HCT116 (cell line): ENCODE data around the gene ZNF677. TPM values are rescaled to one million over a fixed set of nuclear protein-coding genes. Genes with fewer than 3 reads are reported as not detected.

ENCODE experiments used
- ATAC-seq: fragments of 200-7000 bp; cut with Tn5 transposase; 2 replicates; pipeline ENCODE4 v1.9.1; 2020; ENCODE audit warnings: mild to moderate bottlenecking, moderate library complexity
- BruUV-seq: library from RNA; stranded (reverse); fragments of 400-500 nt; replicated peaks from 2 replicates; lab custom pipeline; 2021; lab: Mats Ljungman, UMichigan
- CTCF ChIA-PET: fragments of 300-600 bp; sonication (Branson Sonifier 250); formaldehyde crosslinking; loops from one replicate; lab custom pipeline; 2021; ENCODE audit warnings: antibody characterized with exemption; lab: Charles Lee
- POLR2A ChIA-PET: fragments of 300-600, 350-600 bp; sonication (Branson Sonifier 250); formaldehyde crosslinking; loops from one replicate; lab custom pipeline; 2021; ENCODE audit warnings: antibody characterized with exemption; lab: Charles Lee
- RAD21 ChIA-PET, 2 experiments: fragments of 300-600 bp; sonication (Branson Sonifier 250); formaldehyde crosslinking; loops; one replicate each; lab custom pipeline; 2023; ENCODE audit warnings: low total read pairs in 2 of 2; ENCODE audit not compliant: uncharacterized antibody in 2 of 2, unreplicated experiment in 2 of 2, low non-redundant PET in 1 of 2; lab: Charles Lee
- DNase-seq: peaks from one replicate; pipeline ENCODE4 v3.0.0-alpha.2; 2010; ENCODE audit warnings: low read depth, low spot score
- H2AFZ ChIP-seq: fragments of 200-600 bp; shearing (Covaris generic), sonication (generic); 2 replicates; pipeline ENCODE4 v1.6.1; 2017; ENCODE audit warnings: low read depth, mixed run types, mixed read lengths, antibody characterized with exemption, low read length; ENCODE audit not compliant: poor library complexity, severe bottlenecking
- H3K27ac ChIP-seq: 2 replicates; pipeline ENCODE4 v1.5.1; 2012; ENCODE audit warnings: low read depth, low read length
- H3K27me3 ChIP-seq: fragments of 200-600 bp; sonication (generic); 2 replicates; pipeline ENCODE4 v1.6.1; 2016; ENCODE audit warnings: mixed run types, low read length, mixed read lengths; ENCODE audit not compliant: insufficient read depth
- H3K36me3 ChIP-seq, 2 experiments: fragments of 200-500 bp in 1 of 2; fragments of 200-600 bp in 1 of 2; sonication (Bioruptor generic) in 1 of 2; sonication (generic) in 1 of 2; 2 replicates each; pipeline versions ENCODE4 v1.5.1 to v1.6.1; 2014 to 2016; ENCODE audit warnings: low read length in 2 of 2, inconsistent platforms in 1 of 2, mixed read lengths in 1 of 2, mixed run types in 1 of 2; ENCODE audit not compliant: insufficient read depth in 2 of 2, control insufficient read depth in 1 of 2
- H3K4me1 ChIP-seq, 2 experiments: fragments of 200-600 bp in 1 of 2; sonication (generic) in 1 of 2; 2 replicates each; pipeline versions ENCODE4 v1.5.1 to v1.6.1; 2012 to 2017; ENCODE audit warnings: low read length in 2 of 2, inconsistent platforms in 1 of 2, mild to moderate bottlenecking in 1 of 2, mixed read lengths in 1 of 2, mixed run types in 1 of 2, moderate library complexity in 1 of 2; ENCODE audit not compliant: insufficient read depth in 2 of 2, control insufficient read depth in 1 of 2
- H3K4me2 ChIP-seq: fragments of 200-600 bp; sonication (generic); 2 replicates; pipeline ENCODE4 v1.6.1; 2017; ENCODE audit warnings: mixed run types, low read length, mixed read lengths
- H3K4me3 ChIP-seq, 2 experiments: fragments of 200-600 bp in 1 of 2; sonication (generic) in 1 of 2; replicated peaks in 1 of 2; 2 replicates each; pipeline ENCODE4 v1.5.1; 2011 to 2016; ENCODE audit warnings: low read length in 2 of 2, control low read depth in 1 of 2, low read depth in 1 of 2, mild to moderate bottlenecking in 1 of 2, mixed read lengths in 1 of 2, mixed run types in 1 of 2
- H3K79me2 ChIP-seq: fragments of 200-600 bp; sonication (generic); 2 replicates; pipeline ENCODE4 v1.6.1; 2017; ENCODE audit warnings: mild to moderate bottlenecking, mixed run types, low read length, moderate library complexity, mixed read lengths; ENCODE audit not compliant: insufficient read depth
- H3K9ac ChIP-seq: fragments of 200-600 bp; sonication (generic); 2 replicates; pipeline ENCODE4 v1.6.1; 2016; ENCODE audit warnings: low read length, mixed read lengths
- H3K9me2 ChIP-seq: fragments of 200-600 bp; sonication (generic), shearing (Covaris generic); 2 replicates; pipeline ENCODE4 v1.6.1; 2017; ENCODE audit warnings: mixed run types, mild to moderate bottlenecking, moderate library complexity; ENCODE audit not compliant: insufficient read depth
- H3K9me3 ChIP-seq, 2 experiments: fragments of 200-500 bp in 1 of 2; fragments of 200-600 bp in 1 of 2; sonication (Bioruptor generic) in 1 of 2; sonication (generic) in 1 of 2; 2 replicates each; pipeline ENCODE4 v1.6.1; 2014 to 2017; ENCODE audit warnings: low read length in 2 of 2, mixed read lengths in 2 of 2, inconsistent platforms in 1 of 2, low read depth in 1 of 2, mild to moderate bottlenecking in 1 of 2, mixed run types in 1 of 2, moderate library complexity in 1 of 2; ENCODE audit not compliant: control insufficient read depth in 1 of 2, insufficient read depth in 1 of 2
- H4K20me1 ChIP-seq: fragments of 200-600 bp; sonication (generic), shearing (Covaris generic); 2 replicates; pipeline ENCODE4 v1.6.1; 2017; ENCODE audit warnings: mixed run types, mild to moderate bottlenecking, moderate library complexity; ENCODE audit not compliant: insufficient read depth
- CBX3 ChIP-seq: IDR thresholded peaks from 2 replicates; pipeline ENCODE4 v1.6.1; 2012; ENCODE audit warnings: low read depth
- CTCF ChIP-seq, 3 experiments: fragments of 200-600 bp in 1 of 3; sonication (generic) in 1 of 3; IDR thresholded peaks in 2 of 3; conservative IDR thresholded peaks in 1 of 3; 2 replicates each; pipeline ENCODE4 v1.5.1; 2012 to 2017; ENCODE audit warnings: low read depth in 2 of 3, low read length in 2 of 3, antibody characterized with exemption in 1 of 3, borderline replicate concordance in 1 of 3, control low read depth in 1 of 3, mild to moderate bottlenecking in 1 of 3, mixed read lengths in 1 of 3, mixed run types in 1 of 3, moderate library complexity in 1 of 3; ENCODE audit not compliant: insufficient read depth in 1 of 3
- FOSL1 ChIP-seq: IDR thresholded peaks from 2 replicates; pipeline ENCODE4 v1.6.1; 2012; ENCODE audit warnings: low read depth
- JUND ChIP-seq: IDR thresholded peaks from 2 replicates; pipeline ENCODE4 v1.6.1; 2012
- POLR2AphosphoS5 ChIP-seq: IDR thresholded peaks from 2 replicates; pipeline ENCODE4 v1.6.1; 2011; ENCODE audit warnings: mild to moderate bottlenecking, low read depth, low read length, moderate library complexity
- REST ChIP-seq: IDR thresholded peaks from 2 replicates; pipeline ENCODE4 v1.6.1; 2012; ENCODE audit warnings: low read depth
- SIN3A ChIP-seq: IDR thresholded peaks from 2 replicates; pipeline ENCODE4 v1.6.1; 2012; ENCODE audit warnings: low read depth
- YY1 ChIP-seq: IDR thresholded peaks from 2 replicates; pipeline ENCODE4 v1.6.1; 2011; ENCODE audit warnings: low read length, low read depth, moderate library complexity, mild to moderate bottlenecking; ENCODE audit not compliant: insufficient replicate concordance; ENCODE audit errors: extremely low read depth
- ZFX ChIP-seq: fragments of 450-650 bp; IDR thresholded peaks from 2 replicates; pipeline ENCODE4 v1.6.1; 2017
- intact Hi-C: fragments of 100-400 bp; cut with micrococcal nuclease; formaldehyde crosslinking; loops from 2 replicates; pipeline ENCODE4 v1.10.0; 2022
- total RNA-seq: library from RNA; stranded (reverse); gene quantifications from one replicate; pipeline ENCODE4 v1.2.1, GENCODE V29; 2021; ENCODE audit not compliant: unreplicated experiment

Gene ZNF677
- total RNA-seq, 1 experiment from 2014 or later, result 0.34 TPM

- CTCF ChIA-PET, result no interaction called here
- no TSS peak for BruUV-seq
- Histone ChIP-seq H3K4me2 (no peak overlapping the region), H3K4me3 (no peak overlapping the region), H4K20me1 (no peaks in the 10 kb centered on the region), H3K4me1 (no peaks in the 10 kb centered on the region), H3K9me2 (no peaks in the 10 kb centered on the region), H3K27me3 (no peaks in the 10 kb centered on the region), H3K36me3 (no peaks in the 10 kb centered on the region), H3K27ac (no peak overlapping the region), H3K9me3 (peaks cover 6 to 10% of the 10 kb centered on the region in 2 experiments; a peak in 2 of 4 replicates), H3K9ac (no peak overlapping the region), H2AFZ (no peak overlapping the region), H3K79me2 (no peaks in the 10 kb centered on the region)
- no peak for ATAC-seq
- DNase-seq, result no peak
- TF ChIP-seq JUND (no peak), POLR2AphosphoS5 (no peak), ZFX (no peak), SIN3A (no peak), CTCF (IDR thresholded peaks at IDR 0.05 in 2 of 3, conservative IDR thresholded peaks at IDR 0.05 in 1 of 3; ENCODE audit: borderline replicate concordance in 1 of 3, insufficient read depth in 1 of 3, low read depth in 2 of 3, low read length in 2 of 3) (no peak), FOSL1 (no peak), YY1 (no peak), CBX3 (no peak), REST (no peak)
- intact Hi-C loops, result no loop called here
- POLR2A ChIA-PET, result no interaction called here
- RAD21 ChIA-PET, result no interaction called here
Measured at GRCh38 chr19:53246498-53246897, 8.2 kb downstream of the ZNF677 start.
